Astrocyte of the hippocampus (primary cell): ENCODE measurements around the gene DNAJC10.

Experiments
- DNase-seq: peaks from one replicate; pipeline ENCODE4 v3.0.0; 2011; ENCODE audit warnings: low read depth, low spot score

DNAJC10 gene

GRCh38 chr2:182833084-182833854 lies 117.2 kb downstream of the DNAJC10 start:
- DNase-seq = no peak

GRCh38 chr2:182834293-182834692 lies 118.2 kb downstream of the DNAJC10 start:
- no peak for DNase-seq

- no peak for DNase-seq
Observed at GRCh38 chr2:182836451-182836850, 120.4 kb downstream of the DNAJC10 start.
